ENCODE results near the gene CCNO. TPM values are rescaled to one million over a fixed set of nuclear protein-coding genes. Genes with fewer than 3 reads are reported as not detected.

CCNO gene
- total and polyA plus RNA-seq, 4 donors = 3.2 to 8.5 (median 5.0) TPM

- no peak for ATAC-seq (ENCODE audit: insufficient read depth, low FRiP score)
- Histone ChIP-seq H3K4me1 (ENCODE audit: control insufficient read depth in 5 of 5, insufficient read depth in 5 of 5, low read length in 5 of 5) (no peaks in the 10 kb centered on the region), H3K27me3 (ENCODE audit: control insufficient read depth in 3 of 3, insufficient read depth in 3 of 3, low read length in 2 of 3) (peaks cover 4 to 64% (median 42%) of the 10 kb centered on the region in 3 donors)
Observed at GRCh38 chr5:55191165-55191564, 42.2 kb downstream of the CCNO start.

DNA sequence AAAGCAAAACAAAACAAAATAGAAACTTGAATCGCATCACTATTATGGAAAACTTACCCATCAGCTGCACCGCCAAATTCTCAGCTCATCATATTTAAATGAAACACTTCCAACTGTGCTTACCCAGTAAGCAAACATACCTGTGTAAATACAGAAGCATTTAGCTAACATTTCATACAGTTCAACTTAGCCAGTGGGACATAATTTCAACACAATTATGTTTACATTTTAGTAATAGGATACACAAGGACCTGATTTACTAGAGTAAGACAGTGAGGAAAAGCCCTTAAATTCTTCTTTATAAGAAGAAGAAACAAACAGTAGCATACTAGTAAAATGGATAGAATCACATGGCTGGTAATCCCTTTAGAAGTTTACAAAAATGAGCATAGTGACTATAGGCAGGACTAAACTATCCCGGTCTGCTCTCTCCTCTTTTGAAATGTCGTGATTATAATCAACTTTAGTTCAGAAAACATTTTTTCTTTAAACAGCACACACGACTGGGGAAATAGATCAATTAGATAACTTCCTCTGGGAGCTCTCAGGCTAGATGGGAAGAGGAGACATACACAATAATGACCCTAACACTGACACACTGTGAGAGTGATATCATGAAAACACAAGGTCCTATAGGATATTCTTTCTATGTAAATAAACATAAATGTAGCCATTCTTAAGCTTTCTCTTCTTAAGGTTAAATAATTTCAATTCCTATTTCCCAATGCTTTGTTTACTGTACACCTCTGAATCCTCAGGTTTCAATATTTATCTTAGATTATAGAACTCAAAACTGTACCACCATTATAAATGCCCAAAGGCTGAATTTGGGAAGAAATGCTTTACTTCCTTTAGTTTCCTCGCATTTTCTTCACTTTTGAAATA lies 44.5 kb downstream of the CCNO start:
- H3K27me3 ChIP-seq (ENCODE audit: control insufficient read depth in 3 of 3, insufficient read depth in 3 of 3, low read length in 2 of 3) = peaks cover 4 to 56% (median 42%) of the 10 kb centered on the region in 3 donors
- H3K9ac ChIP-seq (ENCODE audit: insufficient read depth in 1 of 2, low read length in 2 of 2) = no peak overlapping the region
- no peaks in the 10 kb centered on the region for H3K36me3 ChIP-seq (ENCODE audit: control insufficient read depth in 4 of 4, insufficient read depth in 4 of 4, low read length in 4 of 4)
- no peaks in the 10 kb centered on the region for H3K9me3 ChIP-seq (ENCODE audit: control insufficient read depth in 4 of 4, insufficient read depth in 3 of 4, low read length in 3 of 4)
- H3K27ac ChIP-seq (ENCODE audit: low read depth in 1 of 2, low read length in 1 of 2) = no peak overlapping the region
- no peak for DNase-seq
- no peak overlapping the region for H3K4me3 ChIP-seq
- TF ChIP-seq, protein P1, sequence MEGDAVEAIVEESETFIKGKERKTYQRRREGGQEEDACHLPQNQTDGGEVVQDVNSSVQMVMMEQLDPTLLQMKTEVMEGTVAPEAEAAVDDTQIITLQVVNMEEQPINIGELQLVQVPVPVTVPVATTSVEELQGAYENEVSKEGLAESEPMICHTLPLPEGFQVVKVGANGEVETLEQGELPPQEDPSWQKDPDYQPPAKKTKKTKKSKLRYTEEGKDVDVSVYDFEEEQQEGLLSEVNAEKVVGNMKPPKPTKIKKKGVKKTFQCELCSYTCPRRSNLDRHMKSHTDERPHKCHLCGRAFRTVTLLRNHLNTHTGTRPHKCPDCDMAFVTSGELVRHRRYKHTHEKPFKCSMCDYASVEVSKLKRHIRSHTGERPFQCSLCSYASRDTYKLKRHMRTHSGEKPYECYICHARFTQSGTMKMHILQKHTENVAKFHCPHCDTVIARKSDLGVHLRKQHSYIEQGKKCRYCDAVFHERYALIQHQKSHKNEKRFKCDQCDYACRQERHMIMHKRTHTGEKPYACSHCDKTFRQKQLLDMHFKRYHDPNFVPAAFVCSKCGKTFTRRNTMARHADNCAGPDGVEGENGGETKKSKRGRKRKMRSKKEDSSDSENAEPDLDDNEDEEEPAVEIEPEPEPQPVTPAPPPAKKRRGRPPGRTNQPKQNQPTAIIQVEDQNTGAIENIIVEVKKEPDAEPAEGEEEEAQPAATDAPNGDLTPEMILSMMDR (IDR thresholded peaks at IDR 0.05; ENCODE audit: control extremely low read depth, extremely low read depth) = no peak
- H3K4me1 ChIP-seq (ENCODE audit: control insufficient read depth in 5 of 5, insufficient read depth in 5 of 5, low read length in 5 of 5) = no peaks in the 10 kb centered on the region
- 51 to 59% methylated on average over 6 of the region's 6 CpGs for WGBS, 2 donors
- no peak for ATAC-seq (ENCODE audit: insufficient read depth, low FRiP score)

More at GRCh38 chr5:55191165-55191564, 42.2 kb downstream of the CCNO start:
- TF ChIP-seq, protein P1 (IDR thresholded peaks at IDR 0.05; ENCODE audit: control extremely low read depth, extremely low read depth) = no peak
- no peak for DNase-seq
- 62% methylated on average over 2 of the region's 2 CpGs for WGBS, 2 donors
- Histone ChIP-seq H3K4me3 (no peak overlapping the region), H3K9me3 (ENCODE audit: control insufficient read depth in 4 of 4, insufficient read depth in 3 of 4, low read length in 3 of 4) (no peaks in the 10 kb centered on the region), H3K36me3 (ENCODE audit: control insufficient read depth in 4 of 4, insufficient read depth in 4 of 4, low read length in 4 of 4) (no peaks in the 10 kb centered on the region), H3K27ac (ENCODE audit: low read depth in 1 of 2, low read length in 1 of 2) (no peak overlapping the region), H3K9ac (ENCODE audit: insufficient read depth in 1 of 2, low read length in 2 of 2) (no peak overlapping the region)

DNA sequence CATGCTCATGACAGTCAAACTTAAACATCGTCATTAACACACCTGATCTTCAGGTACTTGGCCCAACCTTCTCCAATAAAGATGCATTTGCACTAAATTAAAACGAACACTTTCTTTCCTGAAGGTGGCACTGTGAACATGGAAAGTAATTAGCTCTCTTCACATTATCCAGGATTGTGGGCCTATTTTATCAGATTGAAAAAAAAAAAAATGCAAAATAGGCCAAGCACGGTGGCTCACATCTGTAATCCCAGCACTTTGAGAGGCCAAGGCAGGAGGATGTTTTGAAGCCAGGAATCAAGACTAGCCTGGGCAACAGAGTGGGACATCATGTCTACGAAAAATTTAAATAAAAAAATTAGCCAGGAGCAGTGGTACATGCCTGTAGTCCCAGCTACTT lies 46.0 kb downstream of the CCNO start:
- Histone ChIP-seq H3K9me3 (ENCODE audit: control insufficient read depth in 4 of 4, insufficient read depth in 3 of 4, low read length in 3 of 4) (peaks cover 0 to 3% (median under 1%) of the 10 kb centered on the region in 4 donors), H3K27me3 (ENCODE audit: control insufficient read depth in 3 of 3, insufficient read depth in 3 of 3, low read length in 2 of 3) (peaks cover 0 to 58% (median 42%) of the 10 kb centered on the region in 3 donors), H3K27ac (ENCODE audit: low read depth in 1 of 2, low read length in 1 of 2) (no peak overlapping the region), H3K4me3 (no peak overlapping the region), H3K4me1 (ENCODE audit: control insufficient read depth in 5 of 5, insufficient read depth in 5 of 5, low read length in 5 of 5) (no peaks in the 10 kb centered on the region), H3K9ac (ENCODE audit: insufficient read depth in 1 of 2, low read length in 2 of 2) (no peak overlapping the region), H3K36me3 (ENCODE audit: control insufficient read depth in 4 of 4, insufficient read depth in 4 of 4, low read length in 4 of 4) (no peaks in the 10 kb centered on the region)
- DNase-seq (peak in 1 of 3 donors; percentile 20), ATAC-seq (ENCODE audit: insufficient read depth, low FRiP score) (no peak)
- WGBS, 2 donors = 49 to 51% methylated on average over 4 of the region's 4 CpGs
- TF ChIP-seq, protein P1 (IDR thresholded peaks at IDR 0.05; ENCODE audit: control extremely low read depth, extremely low read depth) = no peak

Other genes with a start within 250 kb of the CCNO start
- 10 to 100 TPM in 1 of 2 donors, 1 to 10 TPM in 1; 3.8 to 12.5 TPM for gene ESM1, start 248.0 kb downstream of the CCNO start, total RNA-seq
- 10 to 100 TPM in 1 of 2 donors, 1 to 10 TPM in 1; 7.5 to 48.0 TPM for gene ESM1, start 248.0 kb downstream of the CCNO start, polyA plus RNA-seq
- 1 to 10 TPM in 1 of 2 donors, under 1 TPM in 1; 0.31 to 7.7 TPM for gene GZMK, start 209.4 kb downstream of the CCNO start, total RNA-seq
- 1 to 10 TPM in 1 of 2 donors, under 1 TPM in 1; 0.51 to 1.7 TPM for gene GZMK, start 209.4 kb downstream of the CCNO start, polyA plus RNA-seq
- 1 to 10 TPM; 2.4 to 4.3 TPM for gene GZMA, start 131.0 kb downstream of the CCNO start, total RNA-seq
- 1 to 10 TPM; 6.2 to 7.8 TPM for gene GZMA, start 131.0 kb downstream of the CCNO start, polyA plus RNA-seq
- 10 to 100 TPM; 18.8 to 30.8 TPM for gene GPX8, start 73.4 kb downstream of the CCNO start, total RNA-seq
- gene GPX8, start 73.4 kb downstream of the CCNO start, polyA plus RNA-seq = 1 to 10 TPM; 7.5 to 8.6 TPM
- 1 to 10 TPM; 1.4 to 5.7 TPM for gene CDC20B, start 60.4 kb downstream of the CCNO start, total RNA-seq
- gene CDC20B, start 60.4 kb downstream of the CCNO start, polyA plus RNA-seq = under 1 TPM; 0.28 to 0.42 TPM
- gene MCIDAS, start 6.3 kb downstream of the CCNO start, total RNA-seq = 1 to 10 TPM in 1 of 2 donors, under 1 TPM in 1; 0.31 to 1.7 TPM
- gene MCIDAS, start 6.3 kb downstream of the CCNO start, polyA plus RNA-seq = under 1 TPM; 0.23 to 0.93 TPM
- gene DHX29, start 74.1 kb upstream of the CCNO start, total RNA-seq = 10 to 100 TPM; 24.4 to 35.3 TPM
- 10 to 100 TPM in 1 of 2 donors, 1 to 10 TPM in 1; 8.0 to 13.7 TPM for gene DHX29, start 74.1 kb upstream of the CCNO start, polyA plus RNA-seq
- 10 to 100 TPM; 49.9 to 88.4 TPM for gene MTREX, start 74.4 kb upstream of the CCNO start, total RNA-seq
- 10 to 100 TPM; 17.4 to 22.0 TPM for gene MTREX, start 74.4 kb upstream of the CCNO start, polyA plus RNA-seq